Keratinocyte (primary cell): Measurements from ENCODE around the gene CCDC80.

Source experiments
- EZH2 ChIP-seq: IDR thresholded peaks from one replicate; pipeline ENCODE4 v1.6.1; 2012; ENCODE audit warnings: inconsistent platforms, mild to moderate bottlenecking, low read length, moderate library complexity
- TF ChIP-seq, protein P1 (sequence below), 3 experiments: IDR thresholded peaks in 1 of 3; conservative IDR thresholded peaks in 1 of 3; optimal IDR thresholded peaks in 1 of 3; 2 replicates in 2 of 3; 3 replicates in 1 of 3; pipeline versions ENCODE3 to v1.5.1; 2011; ENCODE audit warnings: low read length in 3 of 3, mild to moderate bottlenecking in 3 of 3, moderate library complexity in 2 of 3, control low read depth in 1 of 3, inconsistent platforms in 1 of 3; ENCODE audit not compliant: insufficient read depth in 2 of 3; ENCODE audit errors: extremely low read depth in 1 of 3

DNA sequence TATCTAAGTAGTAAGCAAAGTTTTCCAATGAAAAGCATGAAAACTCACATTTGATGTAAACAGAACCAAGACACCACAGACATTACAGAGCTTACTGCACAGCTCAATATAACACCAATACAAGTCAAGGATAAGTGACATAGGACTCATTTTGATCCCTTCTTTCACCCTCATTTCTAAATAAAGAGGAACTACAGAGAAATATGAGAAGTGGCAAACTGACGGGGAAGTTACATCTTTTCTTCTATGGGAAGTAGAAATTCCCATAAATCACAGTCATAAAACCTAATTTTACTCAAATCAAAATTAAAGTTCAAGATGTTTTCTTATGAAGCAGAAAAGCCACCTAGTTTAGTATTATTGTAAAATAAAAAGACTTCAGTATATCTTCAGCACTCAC is 83.0 kb downstream of the CCDC80 start:
- TF ChIP-seq, protein P1, sequence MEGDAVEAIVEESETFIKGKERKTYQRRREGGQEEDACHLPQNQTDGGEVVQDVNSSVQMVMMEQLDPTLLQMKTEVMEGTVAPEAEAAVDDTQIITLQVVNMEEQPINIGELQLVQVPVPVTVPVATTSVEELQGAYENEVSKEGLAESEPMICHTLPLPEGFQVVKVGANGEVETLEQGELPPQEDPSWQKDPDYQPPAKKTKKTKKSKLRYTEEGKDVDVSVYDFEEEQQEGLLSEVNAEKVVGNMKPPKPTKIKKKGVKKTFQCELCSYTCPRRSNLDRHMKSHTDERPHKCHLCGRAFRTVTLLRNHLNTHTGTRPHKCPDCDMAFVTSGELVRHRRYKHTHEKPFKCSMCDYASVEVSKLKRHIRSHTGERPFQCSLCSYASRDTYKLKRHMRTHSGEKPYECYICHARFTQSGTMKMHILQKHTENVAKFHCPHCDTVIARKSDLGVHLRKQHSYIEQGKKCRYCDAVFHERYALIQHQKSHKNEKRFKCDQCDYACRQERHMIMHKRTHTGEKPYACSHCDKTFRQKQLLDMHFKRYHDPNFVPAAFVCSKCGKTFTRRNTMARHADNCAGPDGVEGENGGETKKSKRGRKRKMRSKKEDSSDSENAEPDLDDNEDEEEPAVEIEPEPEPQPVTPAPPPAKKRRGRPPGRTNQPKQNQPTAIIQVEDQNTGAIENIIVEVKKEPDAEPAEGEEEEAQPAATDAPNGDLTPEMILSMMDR (optimal IDR thresholded peaks at IDR 0.05 in 1 of 3, IDR thresholded peaks at IDR 0.05 in 1 of 3, conservative IDR thresholded peaks at IDR 0.05 in 1 of 3; ENCODE audit: extremely low read depth in 1 of 3, insufficient read depth in 2 of 3, low read length in 3 of 3): no peak
- TF ChIP-seq EZH2: no peak
